ENCODE measurements around the gene SCCPDH. TPM values are rescaled to one million over a fixed set of nuclear protein-coding genes. Genes with fewer than 3 reads are reported as not detected.
"Not testable (repeated sequence)": the region's sequence is repeated elsewhere in the genome, so short reads cannot be mapped to it uniquely, and the experiment has no call there.

SCCPDH gene
- total and polyA plus RNA-seq, 2 donors, result 35.2 to 80.2 TPM

DNA sequence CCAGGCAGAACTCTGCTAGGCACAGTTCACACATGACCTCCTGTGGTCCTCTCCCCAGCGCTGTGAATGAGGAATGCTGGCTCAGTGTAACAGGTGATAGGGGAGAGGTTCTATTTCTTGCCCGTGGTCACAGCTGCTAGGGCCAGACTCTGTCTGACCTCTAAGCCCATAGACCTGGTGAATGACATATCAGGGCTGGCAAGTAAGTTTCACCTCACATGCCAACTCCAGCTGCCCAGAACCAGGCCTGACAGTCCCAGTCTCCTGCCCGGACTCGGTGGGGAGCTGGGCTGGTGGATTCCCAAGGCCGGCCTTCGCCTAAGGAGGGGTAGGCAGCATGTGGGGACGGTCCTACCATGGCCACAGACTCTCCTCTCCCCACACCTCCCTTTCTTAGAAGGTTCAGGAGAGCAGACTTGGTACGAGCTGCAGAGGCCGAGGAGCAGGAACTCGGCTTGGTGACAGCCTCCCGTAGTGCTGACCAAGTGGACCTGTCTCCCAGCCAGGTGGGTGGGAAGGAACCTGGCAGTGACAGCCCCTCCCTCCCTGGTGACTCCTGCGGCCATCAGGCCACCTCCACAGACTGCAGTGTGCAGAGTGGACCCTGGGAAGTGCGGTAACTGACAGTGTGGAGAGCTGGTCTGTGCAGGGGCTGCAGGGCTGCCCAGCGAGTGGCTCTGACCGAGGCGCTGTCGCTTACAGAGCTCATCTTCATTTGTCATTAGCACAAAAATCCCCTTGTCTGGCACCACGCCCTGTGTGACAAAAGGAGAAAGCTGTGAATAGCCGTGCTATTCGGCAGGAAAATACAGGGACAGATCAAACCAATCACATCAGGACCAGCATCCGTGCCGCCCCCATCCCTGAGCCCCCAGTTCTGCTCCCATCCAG lies 74.6 kb downstream of the SCCPDH start:
- H3K4me3 ChIP-seq (ENCODE audit: low read depth, low read length), result no peak overlapping the region
- H3K36me3 ChIP-seq (ENCODE audit: insufficient read depth), result no peaks in the 10 kb centered on the region
- DNase-seq (ENCODE audit: extremely low spot score), result no peak
- 78% methylated on average over 22 of the region's 22 CpGs for WGBS
- no peak overlapping the region for H3K27ac ChIP-seq (ENCODE audit: low read depth)
- no peaks in the 10 kb centered on the region for H3K4me1 ChIP-seq (ENCODE audit: insufficient read depth)

DNA sequence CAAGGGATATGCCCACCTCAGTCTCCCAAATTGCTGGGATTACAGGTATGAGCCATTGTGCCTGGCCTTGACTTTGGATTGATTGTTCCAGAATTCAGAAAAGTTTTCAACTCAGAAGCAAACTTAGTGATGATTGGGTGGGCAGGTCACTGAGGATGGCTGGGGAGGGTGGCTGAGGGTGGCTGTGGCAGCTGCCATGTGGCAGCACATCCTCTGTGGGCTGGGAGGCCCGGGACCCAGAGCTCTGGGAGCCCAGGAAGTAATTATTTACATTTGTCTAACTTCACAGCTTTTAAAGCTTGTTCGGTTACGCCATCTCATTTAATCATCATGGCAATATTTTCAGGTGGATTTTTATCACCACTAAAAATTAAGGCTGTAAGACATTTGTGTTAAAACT lies 76.1 kb downstream of the SCCPDH start:
- no peak overlapping the region for H3K4me3 ChIP-seq (ENCODE audit: low read depth, low read length)
- no peaks in the 10 kb centered on the region for H3K4me1 ChIP-seq (ENCODE audit: insufficient read depth)
- no peak overlapping the region for H3K27ac ChIP-seq (ENCODE audit: low read depth)
- DNase-seq (ENCODE audit: extremely low spot score), result no peak
- no peaks in the 10 kb centered on the region for H3K36me3 ChIP-seq (ENCODE audit: insufficient read depth)
- WGBS, result 84% methylated on average over 3 of the region's 3 CpGs

- 81% methylated on average over 10 of the region's 10 CpGs for WGBS
- no peak for DNase-seq (ENCODE audit: extremely low spot score)
- H3K4me3 ChIP-seq (ENCODE audit: low read depth, low read length), result no peak overlapping the region
- H3K4me1 ChIP-seq (ENCODE audit: insufficient read depth), result no peaks in the 10 kb centered on the region
- no peak overlapping the region for H3K27ac ChIP-seq (ENCODE audit: low read depth)
- H3K36me3 ChIP-seq (ENCODE audit: insufficient read depth), result no peaks in the 10 kb centered on the region
These were observed 76.5 kb downstream of the SCCPDH start for GRCh38 chr1:246800756-246801155.

DNA sequence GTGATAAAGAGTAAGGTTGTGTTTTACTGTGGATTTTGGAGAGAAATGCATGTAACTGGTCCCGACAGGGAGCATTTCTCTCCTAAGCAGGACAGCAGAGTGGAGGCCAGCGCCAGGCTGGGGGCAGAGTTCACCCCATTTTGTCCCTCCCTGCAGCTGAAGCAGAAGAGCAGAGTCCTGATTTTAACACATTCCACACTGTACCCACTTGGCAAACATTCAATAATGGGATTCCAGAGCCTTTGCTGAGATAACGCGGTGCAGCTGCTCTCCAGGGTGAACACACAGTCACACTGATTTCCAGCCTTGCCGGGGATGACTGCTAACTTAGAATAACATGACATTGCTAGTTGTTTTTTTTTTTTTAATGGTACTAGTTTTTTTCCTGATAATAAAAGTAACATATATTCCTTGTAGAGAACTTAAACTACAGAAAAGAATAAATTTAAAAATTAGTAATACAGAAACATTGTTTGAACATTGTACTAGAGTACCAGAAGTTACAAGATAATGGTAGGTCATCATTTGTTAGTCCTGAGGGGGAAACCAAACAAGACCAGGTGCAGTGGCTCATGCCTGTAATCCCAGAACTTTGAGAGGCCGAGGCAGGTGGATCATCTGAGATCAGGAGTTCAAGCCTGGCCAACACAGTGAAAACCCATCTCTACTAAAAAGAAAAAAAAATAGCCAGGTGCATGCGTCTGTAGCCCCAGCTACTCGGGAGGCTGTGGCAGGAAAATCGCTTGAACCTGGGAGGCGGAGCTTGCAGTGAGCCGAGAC lies 77.2 kb downstream of the SCCPDH start:
- no peak for DNase-seq (ENCODE audit: extremely low spot score)
- no peaks in the 10 kb centered on the region for H3K4me1 ChIP-seq (ENCODE audit: insufficient read depth)

GRCh38 chr1:246803373-246803772 lies 79.2 kb downstream of the SCCPDH start:
- no peak for DNase-seq (ENCODE audit: extremely low spot score)
- Histone ChIP-seq H3K27ac (ENCODE audit: low read depth) (no peak overlapping the region), H3K4me1 (ENCODE audit: insufficient read depth) (no peaks in the 10 kb centered on the region), H3K36me3 (ENCODE audit: insufficient read depth) (no peaks in the 10 kb centered on the region), H3K4me3 (ENCODE audit: low read depth, low read length) (no peak overlapping the region)
- 97% methylated on average over 6 of the region's 6 CpGs for WGBS

More for the DNA sequence above, 77.2 kb downstream of the SCCPDH start:
- 72% methylated on average over 11 of the region's 11 CpGs for WGBS
- no peak overlapping the region for H3K4me3 ChIP-seq (ENCODE audit: low read depth, low read length)
- H3K36me3 ChIP-seq (ENCODE audit: insufficient read depth), result no peaks in the 10 kb centered on the region
- no peak overlapping the region for H3K27ac ChIP-seq (ENCODE audit: low read depth)

GRCh38 chr1:246803883-246804282 lies 79.7 kb downstream of the SCCPDH start:
- WGBS, result 88% methylated on average over 5 of the region's 5 CpGs
- no peak overlapping the region for H3K4me3 ChIP-seq (ENCODE audit: low read depth, low read length)

DNA sequence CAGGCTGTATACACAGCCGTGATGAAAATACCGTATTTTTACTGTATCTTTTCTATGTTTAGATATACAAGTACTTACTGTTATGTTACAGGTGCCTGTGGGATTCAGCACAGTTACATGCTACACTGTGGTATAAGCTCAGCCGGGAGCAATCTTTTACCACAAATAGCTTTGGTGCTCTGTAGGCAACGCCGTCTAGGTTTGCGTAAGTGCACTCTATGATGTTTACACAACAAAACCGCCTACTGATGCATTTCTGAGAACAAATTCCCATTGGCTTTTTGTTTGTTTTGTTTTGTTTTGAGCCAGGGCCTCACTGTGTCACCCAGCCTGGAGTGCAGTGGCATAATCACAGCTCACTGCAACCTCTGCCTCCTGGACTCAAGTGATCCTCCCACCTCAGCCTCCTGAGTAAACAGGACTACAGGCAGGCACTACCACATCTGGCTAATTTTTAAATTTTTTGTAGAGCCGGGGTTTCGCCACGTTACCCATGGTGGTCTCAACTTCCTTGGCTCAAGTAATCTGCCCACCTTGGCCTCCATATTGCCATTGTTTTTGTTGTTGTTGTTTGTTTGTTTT lies 81.0 kb downstream of the SCCPDH start:
- 83% methylated on average over 10 of the region's 10 CpGs for WGBS
- no peaks in the 10 kb centered on the region for H3K4me1 ChIP-seq (ENCODE audit: insufficient read depth)
- no peak for DNase-seq (ENCODE audit: extremely low spot score)

More at GRCh38 chr1:246803883-246804282, 79.7 kb downstream of the SCCPDH start:
- Histone ChIP-seq H3K4me1 (ENCODE audit: insufficient read depth) (no peaks in the 10 kb centered on the region), H3K27ac (ENCODE audit: low read depth) (no peak overlapping the region), H3K36me3 (ENCODE audit: insufficient read depth) (no peaks in the 10 kb centered on the region)
- DNase-seq (ENCODE audit: extremely low spot score), result no peak

GRCh38 chr1:246809473-246809872 lies 85.3 kb downstream of the SCCPDH start:
- no peaks in the 10 kb centered on the region for H3K4me1 ChIP-seq (ENCODE audit: insufficient read depth)
- DNase-seq (ENCODE audit: extremely low spot score), result no peak
- no peak overlapping the region for H3K4me3 ChIP-seq (ENCODE audit: low read depth, low read length)
- WGBS, result 94% methylated on average over 6 of the region's 6 CpGs
- H3K36me3 ChIP-seq (ENCODE audit: insufficient read depth), result no peaks in the 10 kb centered on the region
- H3K27ac ChIP-seq (ENCODE audit: low read depth), result no peak overlapping the region

More for the DNA sequence above, 81.0 kb downstream of the SCCPDH start:
- no peaks in the 10 kb centered on the region for H3K36me3 ChIP-seq (ENCODE audit: insufficient read depth)
- no peak overlapping the region for H3K27ac ChIP-seq (ENCODE audit: low read depth)
- H3K4me3 ChIP-seq (ENCODE audit: low read depth, low read length), result no peak overlapping the region

DNA sequence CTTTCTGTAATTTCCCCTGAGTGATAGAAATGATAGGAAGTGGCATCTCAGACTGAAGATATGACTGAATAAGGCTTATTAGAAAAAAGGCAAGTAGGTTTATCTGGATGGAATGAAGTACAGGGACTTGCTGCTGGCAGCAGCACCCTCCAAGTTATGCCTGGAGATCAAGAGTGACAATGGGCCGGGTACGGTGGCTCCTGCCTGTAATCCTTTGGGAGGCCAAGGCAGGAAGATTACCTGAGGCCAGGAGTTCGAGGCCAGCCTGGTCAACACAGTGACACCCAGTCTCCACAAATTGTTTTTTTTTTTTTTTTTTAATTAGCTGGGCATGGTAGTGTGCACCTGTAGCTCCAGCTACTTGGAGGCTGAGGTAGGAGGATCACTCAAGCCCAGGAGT lies 87.8 kb downstream of the SCCPDH start:
- Histone ChIP-seq H3K4me3 (ENCODE audit: low read depth, low read length) (no peak overlapping the region), H3K36me3 (ENCODE audit: insufficient read depth) (no peaks in the 10 kb centered on the region), H3K4me1 (ENCODE audit: insufficient read depth) (no peaks in the 10 kb centered on the region), H3K27ac (ENCODE audit: low read depth) (no peak overlapping the region)
- WGBS, result 86% methylated on average over 3 of the region's 3 CpGs
- DNase-seq (ENCODE audit: extremely low spot score), result no peak

DNA sequence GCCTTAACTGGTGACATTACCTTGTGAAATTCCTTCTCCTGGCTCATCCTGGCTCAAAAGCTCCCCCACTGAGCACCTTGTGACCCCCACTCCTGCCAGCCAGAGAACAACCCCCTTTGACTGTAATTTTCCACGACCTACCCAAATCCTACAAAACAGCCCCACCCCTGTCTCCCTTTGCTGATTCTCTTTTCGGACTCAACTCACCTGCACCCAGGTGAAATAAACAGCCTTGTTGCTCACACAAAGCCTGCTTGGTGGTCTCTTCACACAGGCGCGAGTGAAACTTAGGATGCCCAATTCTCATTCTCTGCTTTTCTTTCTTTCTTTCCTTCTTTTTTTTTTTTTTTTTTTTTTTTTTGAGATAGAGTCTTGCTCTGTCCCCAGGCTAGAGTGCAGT lies 89.1 kb downstream of the SCCPDH start:
- H3K27ac ChIP-seq (ENCODE audit: low read depth); H3K4me3 ChIP-seq (ENCODE audit: low read depth, low read length); H3K36me3 ChIP-seq (ENCODE audit: insufficient read depth); H3K4me1 ChIP-seq (ENCODE audit: insufficient read depth); DNase-seq (ENCODE audit: extremely low spot score): not testable (repeated sequence)
- WGBS, result 81% methylated on average over 4 of the region's 4 CpGs

- 85% methylated on average over 13 of the region's 13 CpGs for WGBS
- DNase-seq (ENCODE audit: extremely low spot score), result no peak
These were observed 90.7 kb downstream of the SCCPDH start for GRCh38 chr1:246814890-246815289.

DNA sequence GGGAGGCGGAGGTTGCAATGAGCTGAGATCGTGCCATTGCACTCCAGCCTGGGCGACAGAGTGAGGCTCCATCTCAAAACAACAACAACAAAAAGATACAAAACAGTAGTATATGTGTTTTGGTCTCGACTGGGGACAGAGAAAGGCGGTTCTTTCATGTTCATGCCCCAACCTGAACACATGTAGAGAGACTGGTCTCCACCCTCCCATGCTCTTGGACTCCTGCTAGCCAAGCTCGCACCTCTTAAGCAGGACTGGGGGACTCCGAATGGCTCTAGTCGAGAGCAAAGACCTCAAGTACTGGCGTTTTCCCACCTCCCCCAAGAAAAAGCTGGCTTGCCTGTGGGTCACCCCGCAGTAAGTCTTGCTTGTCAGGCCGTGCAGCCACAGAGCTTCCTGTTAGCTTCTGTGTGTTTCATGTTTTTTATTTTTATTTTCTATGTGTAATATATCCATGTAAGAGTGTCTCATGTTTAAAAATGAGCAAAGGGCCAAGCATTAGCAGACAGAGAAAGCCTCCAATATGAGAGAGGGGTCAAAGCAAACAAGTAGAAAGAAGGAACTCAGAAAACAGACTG lies 91.6 kb downstream of the SCCPDH start:
- 76% methylated on average over 11 of the region's 11 CpGs for WGBS
- no peak overlapping the region for H3K27ac ChIP-seq (ENCODE audit: low read depth)
- H3K4me3 ChIP-seq (ENCODE audit: low read depth, low read length), result no peak overlapping the region
- H3K36me3 ChIP-seq (ENCODE audit: insufficient read depth), result no peaks in the 10 kb centered on the region
- no peaks in the 10 kb centered on the region for H3K4me1 ChIP-seq (ENCODE audit: insufficient read depth)
- no peak for DNase-seq (ENCODE audit: extremely low spot score)

More at GRCh38 chr1:246814890-246815289, 90.7 kb downstream of the SCCPDH start:
- Histone ChIP-seq H3K36me3 (ENCODE audit: insufficient read depth) (no peaks in the 10 kb centered on the region), H3K4me3 (ENCODE audit: low read depth, low read length) (no peak overlapping the region), H3K4me1 (ENCODE audit: insufficient read depth) (no peaks in the 10 kb centered on the region), H3K27ac (ENCODE audit: low read depth) (no peak overlapping the region)

Measured in urinary bladder (tissue), 4 donors.